WTC11 (cell line): ENCODE results near the gene GTF3C2.

ENCODE experiments used
- CTCF ChIP-seq: fragments of 200-600 bp; IDR thresholded peaks from 2 replicates; pipeline ENCODE4 v1.8.0; 2022; ENCODE audit warnings: antibody characterized with exemption
- HMGA2 ChIP-seq: fragments of 250-450 bp; sonication (Bioruptor Pico); IDR thresholded peaks from 2 replicates; pipeline ENCODE4 v1.4.0; 2021; ENCODE audit warnings: mild to moderate bottlenecking, moderate library complexity
- NR1H2 ChIP-seq: sonication (generic); formaldehyde crosslinking; IDR thresholded peaks from 2 replicates; pipeline ENCODE4 v1.9.0; 2021; ENCODE audit warnings: mild to moderate bottlenecking, moderate library complexity, missing genetic modification reagents
- TEAD4 ChIP-seq: sonication (generic); formaldehyde crosslinking; IDR thresholded peaks from 2 replicates; pipeline ENCODE4 v1.8.0; 2022; ENCODE audit warnings: mild to moderate bottlenecking, missing genetic modification reagents

GRCh38 chr2:27377618-27378095, 21.1 kb upstream of the GTF3C2 start:
- no peak for TF ChIP-seq CTCF
- no peak for TF ChIP-seq TEAD4 (CRISPR knock-in tag)
- no peak for TF ChIP-seq NR1H2
- no peak for TF ChIP-seq HMGA2
